ENCODE results near the gene TULP3. TPM values are rescaled to one million over a fixed set of nuclear protein-coding genes. Genes with fewer than 3 reads are reported as not detected.
"Not testable (repeated sequence)": the region's sequence is repeated elsewhere in the genome, so short reads cannot be mapped to it uniquely, and the experiment has no call there.

The TULP3 gene
- total RNA-seq, 4 donors from 2014 or later, result 34.3 to 41.6 (median 37.6) TPM

DNA sequence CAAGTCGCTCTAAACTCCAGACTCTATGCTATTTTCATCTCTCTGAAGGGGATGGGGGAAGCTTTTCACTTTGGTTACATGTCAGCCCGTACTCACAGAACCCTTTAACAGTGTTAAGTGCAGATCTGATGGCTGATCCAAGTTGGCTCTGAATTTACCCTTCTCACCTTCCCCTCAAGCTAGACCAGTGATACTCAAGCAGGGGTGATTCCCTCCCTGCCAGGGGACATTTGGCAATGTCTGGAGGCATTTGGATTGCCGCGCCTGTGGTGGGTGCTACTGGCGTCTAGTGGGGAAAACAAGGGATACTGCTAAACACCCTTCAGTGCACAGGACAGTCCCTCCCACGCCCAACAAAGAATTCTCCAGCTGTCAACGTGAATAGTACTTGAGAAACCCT is 27.8 kb upstream of the TULP3 start:
- Histone ChIP-seq H3K9me3 (no peaks in the 10 kb centered on the region), H3K4me3 (no peak overlapping the region), H3K27me3 (no peaks in the 10 kb centered on the region), H3K36me3 (peaks cover 0 to 11% (median 0%) of the 10 kb centered on the region in 3 donors), H3K27ac (no peak overlapping the region), H3K4me1 (no peaks in the 10 kb centered on the region)
- no peak for TF ChIP-seq CTCF (IDR thresholded peaks at IDR 0.05)
- TF ChIP-seq EP300 (IDR thresholded peaks at IDR 0.05), result no peak
- TF ChIP-seq POLR2A (IDR thresholded peaks at IDR 0.05), result no peak
- 90 to 92% methylated on average over 7 of the region's 7 CpGs for WGBS, 2 donors
- no peak for DNase-seq (ENCODE audit: low spot score in 2 of 2)

DNA sequence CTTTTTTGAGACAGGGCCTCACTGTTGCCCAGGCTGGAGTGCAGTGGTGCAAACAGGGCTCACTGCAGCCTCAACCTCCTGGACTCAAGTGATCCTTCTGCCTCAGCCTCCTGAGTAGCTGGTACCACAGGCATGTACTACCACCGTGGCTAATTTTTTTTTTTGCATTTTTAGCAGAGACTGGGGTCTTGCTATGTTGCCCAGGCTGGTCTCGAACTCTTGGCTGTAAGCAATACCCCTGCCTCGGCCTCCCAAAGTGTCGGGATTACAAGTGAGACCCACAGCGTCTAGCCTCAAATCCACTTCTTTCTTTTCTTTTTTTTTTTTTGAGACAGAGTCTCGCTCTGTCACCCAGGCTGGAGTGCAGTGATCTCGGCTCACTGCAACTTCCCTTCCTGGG is 27.3 kb upstream of the TULP3 start:
- not testable (repeated sequence) for DNase-seq (ENCODE audit: low spot score in 2 of 2); H3K27ac ChIP-seq; H3K9me3 ChIP-seq; H3K27me3 ChIP-seq; H3K4me3 ChIP-seq; H3K4me1 ChIP-seq; H3K36me3 ChIP-seq
- 94 to 98% methylated on average over 7 of the region's 7 CpGs for WGBS, 2 donors

DNA sequence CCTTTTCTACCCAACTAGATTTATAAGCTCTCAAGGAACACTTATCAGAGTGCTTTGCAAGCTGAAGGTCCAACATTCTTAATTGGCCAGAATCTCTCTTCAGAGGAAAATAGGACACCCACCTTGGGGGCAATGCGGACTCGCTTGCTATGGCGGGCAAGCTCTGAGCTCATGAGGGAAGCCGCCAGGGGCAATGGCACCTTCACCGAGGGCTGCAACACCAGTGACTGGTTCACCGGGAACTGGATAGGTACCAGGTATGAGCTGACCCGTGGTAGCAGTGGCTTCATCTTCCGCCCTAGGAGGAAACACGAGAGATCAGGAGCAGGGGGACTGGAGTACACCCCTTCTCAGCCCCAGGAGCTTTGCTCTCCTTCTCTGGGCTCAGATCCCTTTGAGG is 26.5 kb upstream of the TULP3 start:
- DNase-seq (ENCODE audit: low spot score in 2 of 2), result no peak
- 97 to 100% methylated on average over 9 of the region's 9 CpGs for WGBS, 2 donors

DNA sequence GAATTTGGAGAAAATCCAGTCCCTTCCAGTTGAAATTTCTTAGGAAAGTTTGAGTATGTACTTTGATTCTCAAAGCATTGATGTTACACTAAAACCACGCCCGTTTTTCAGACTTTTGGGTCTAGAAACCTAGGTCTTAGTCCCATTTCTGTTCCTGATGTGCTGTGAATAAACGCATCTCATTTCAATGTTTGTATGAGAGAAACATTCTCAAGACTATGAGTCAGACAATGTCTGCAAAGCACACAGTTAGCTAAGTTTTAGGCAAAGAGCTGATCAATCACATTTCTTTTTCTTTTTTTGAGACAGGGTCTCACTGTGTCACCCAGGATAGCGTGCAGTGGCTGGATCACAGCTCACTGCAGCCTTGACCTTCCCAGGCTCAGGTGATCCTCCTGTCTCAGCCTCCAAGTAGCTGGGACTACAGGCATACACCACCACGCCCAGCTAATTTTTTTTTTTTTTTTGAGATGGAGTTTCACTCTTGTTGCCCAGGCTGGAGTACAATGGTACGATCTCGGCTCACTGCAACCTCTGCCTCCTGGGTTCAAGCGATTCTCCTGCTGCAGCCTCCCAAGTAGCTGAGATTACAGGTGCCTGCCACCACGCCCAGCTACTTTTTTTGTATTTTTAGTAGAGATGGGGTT is 21.6 kb upstream of the TULP3 start:
- H3K36me3 ChIP-seq; H3K9me3 ChIP-seq; H3K4me1 ChIP-seq; H3K27me3 ChIP-seq; DNase-seq (ENCODE audit: low spot score in 2 of 2); H3K27ac ChIP-seq; H3K4me3 ChIP-seq: not testable (repeated sequence)
- 87 to 92% methylated on average over 9 of the region's 9 CpGs for WGBS, 2 donors

More for the DNA sequence above, 26.5 kb upstream of the TULP3 start:
- H3K36me3 ChIP-seq, result peaks cover 0 to 3% (median 0%) of the 10 kb centered on the region in 3 donors
- no peaks in the 10 kb centered on the region for H3K4me1 ChIP-seq
- no peaks in the 10 kb centered on the region for H3K9me3 ChIP-seq
- H3K27ac ChIP-seq, result no peak overlapping the region
- no peaks in the 10 kb centered on the region for H3K27me3 ChIP-seq
- TF ChIP-seq POLR2A (IDR thresholded peaks at IDR 0.05) (no peak), CTCF (IDR thresholded peaks at IDR 0.05) (no peak), EP300 (IDR thresholded peaks at IDR 0.05) (no peak)
- H3K4me3 ChIP-seq, result no peak overlapping the region

- Histone ChIP-seq H3K4me1 (peaks cover 0 to 25% (median 12%) of the 10 kb centered on the region in 4 donors), H3K27ac (peak overlapping the region in 3 of 4 donors; percentile 95 to 98 (median 97)), H3K9me3 (no peaks in the 10 kb centered on the region), H3K36me3 (no peaks in the 10 kb centered on the region), H3K4me3 (peak overlapping the region; percentile 51 to 90 (median 88)), H3K27me3 (no peaks in the 10 kb centered on the region)
- WGBS, 2 donors, result 4 to 10% methylated on average over 11 to 20 of the region's 38 CpGs
- no peak for DNase-seq (ENCODE audit: low spot score in 2 of 2)
- no peak for TF ChIP-seq POLR2A (IDR thresholded peaks at IDR 0.05)
Measured at GRCh38 chr12:2876431-2877046, 14.2 kb upstream of the TULP3 start.

DNA sequence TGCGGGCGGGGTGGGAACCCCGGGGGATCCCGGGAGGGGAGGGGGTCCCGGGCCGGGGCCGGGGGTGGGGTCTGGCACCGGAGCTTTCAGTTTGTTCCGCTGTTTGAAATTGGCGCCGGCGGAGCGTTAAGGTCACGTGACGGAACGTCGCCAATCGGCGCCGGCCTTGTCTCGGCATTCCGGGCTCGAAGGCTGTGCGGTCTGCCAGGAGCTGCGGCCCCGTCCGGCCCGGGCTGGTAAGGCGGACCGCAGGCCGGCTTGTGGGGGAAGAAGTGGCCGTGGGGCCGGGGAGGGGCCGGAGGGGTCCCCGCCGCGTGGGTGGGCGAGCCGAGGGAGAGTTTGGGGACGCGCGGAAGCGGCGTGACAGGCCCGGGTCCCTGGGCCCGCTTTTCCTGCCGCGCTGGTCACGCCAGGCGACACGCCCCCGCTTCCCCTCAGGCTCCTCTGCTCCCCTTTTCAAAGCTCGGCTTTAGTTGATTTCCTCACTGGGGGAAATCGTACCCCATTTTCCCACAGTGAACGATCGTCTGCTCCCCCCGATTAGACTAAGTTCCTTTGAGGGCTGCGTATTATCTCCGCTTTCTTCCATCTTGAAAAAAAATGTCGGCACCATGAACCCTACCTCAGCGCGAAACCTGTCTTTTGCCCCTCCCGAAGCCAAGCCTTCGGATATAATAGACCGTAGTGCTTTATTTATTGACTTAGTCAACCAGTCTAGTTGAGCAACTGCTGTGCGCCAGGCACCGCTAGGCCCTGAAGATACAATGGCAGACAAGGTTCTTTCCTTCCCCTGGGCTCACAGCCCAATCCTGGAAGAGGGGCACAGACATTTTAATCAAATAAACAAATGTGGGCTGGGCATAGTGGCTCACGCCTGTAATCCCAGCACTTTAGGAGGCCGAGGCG is 13.4 kb upstream of the TULP3 start, which contains the start of the genes FOXM1 and RHNO1:
FOXM1 (minus strand) TSS at position 128 of the 906 bp plus-strand sequence. CDS start 2,696 bp downstream, outside the sequence.
RHNO1 (plus strand) TSS at position 177 of the 906 bp plus-strand sequence. CDS start 8,144 bp downstream, outside the sequence.
- no peaks in the 10 kb centered on the region for H3K27me3 ChIP-seq
- H3K27ac ChIP-seq, result peak within 1 kb of the TSS; percentile 83 to 98 (median 96)
- peaks cover 0 to 5% (median 0%) of the 10 kb centered on the region in 3 donors for H3K36me3 ChIP-seq
- DNase-seq (ENCODE audit: low spot score in 2 of 2), result peak; percentile 84 to 92
- H3K4me3 ChIP-seq, result peak within 1 kb of the TSS; percentile 51 to 90 (median 88)
- TF ChIP-seq EP300 (IDR thresholded peaks at IDR 0.05) (peak in 1 of 2 donors; percentile 91), POLR2A (IDR thresholded peaks at IDR 0.05) (peak; percentile 47 to 77), CTCF (IDR thresholded peaks at IDR 0.05) (peak in 2 of 5 experiments; percentile 24 to 27)
- peaks cover 0 to 25% (median 12%) of the 10 kb centered on the region in 4 donors for H3K4me1 ChIP-seq
- WGBS, 2 donors, result 0 to 1% methylated on average over 36 to 44 of the region's 70 CpGs
- no peaks in the 10 kb centered on the region for H3K9me3 ChIP-seq
